NCI-H1694 (cell line): Measurements from ENCODE around the gene GNPDA1.
"Not testable (repeated sequence)": the region's sequence is repeated elsewhere in the genome, so short reads cannot be mapped to it uniquely, and the experiment has no call there.

Source experiments
- DNase-seq: peaks from one replicate; lab custom pipeline; 2025; lab: John Stamatoyannopoulos, UW

The GNPDA1 gene

GRCh38 chr5:142012792-142013388 is at the start of gene GNPDA1:
GNPDA1 (minus strand) TSS chr5:142013027; CDS start chr5:142012035, 992 bp downstream.
- DNase-seq: no peak

GRCh38 chr5:142059304-142059940 is 46.6 kb upstream of the GNPDA1 start:
- DNase-seq: no peak

GRCh38 chr5:142057697-142058056 is 44.9 kb upstream of the GNPDA1 start:
- no peak for DNase-seq

GRCh38 chr5:142056816-142057696 is 44.2 kb upstream of the GNPDA1 start:
- no peak for DNase-seq

- DNase-seq: no peak
Measured at GRCh38 chr5:142055301-142055700, 42.5 kb upstream of the GNPDA1 start.

GRCh38 chr5:142053426-142054151 is 40.8 kb upstream of the GNPDA1 start:
- no peak for DNase-seq

- DNase-seq: not testable (repeated sequence)
Measured at GRCh38 chr5:142052026-142052425, 39.2 kb upstream of the GNPDA1 start.

- DNase-seq: no peak
Measured at GRCh38 chr5:142048272-142048671, 35.4 kb upstream of the GNPDA1 start.

- no peak for DNase-seq
Measured at GRCh38 chr5:142046191-142046590, 33.4 kb upstream of the GNPDA1 start.

GRCh38 chr5:142040881-142041280 is 28.1 kb upstream of the GNPDA1 start:
- not testable (repeated sequence) for DNase-seq

- no peak for DNase-seq
Measured at GRCh38 chr5:142040285-142040684, 27.5 kb upstream of the GNPDA1 start.

- DNase-seq: no peak
Measured at GRCh38 chr5:142038735-142039134, 25.9 kb upstream of the GNPDA1 start.

- not testable (repeated sequence) for DNase-seq
Measured at GRCh38 chr5:142037599-142037998, 24.8 kb upstream of the GNPDA1 start.

- DNase-seq: no peak
Measured at GRCh38 chr5:142036918-142037317, 24.1 kb upstream of the GNPDA1 start.

GRCh38 chr5:142034994-142035393 is 22.2 kb upstream of the GNPDA1 start:
- no peak for DNase-seq

GRCh38 chr5:142033632-142034567 is 21.1 kb upstream of the GNPDA1 start:
- DNase-seq: not testable (repeated sequence)

- no peak for DNase-seq
Measured at GRCh38 chr5:142032747-142033631, 20.2 kb upstream of the GNPDA1 start.

- no peak for DNase-seq
Measured at GRCh38 chr5:142032150-142032549, 19.3 kb upstream of the GNPDA1 start.

- DNase-seq: no peak
Measured at GRCh38 chr5:142025637-142026036, 12.8 kb upstream of the GNPDA1 start.

GRCh38 chr5:142024771-142025304 is 12.0 kb upstream of the GNPDA1 start:
- DNase-seq: peak; percentile 86
